GM12878 (cell line): ENCODE data around the gene TBL3.

Source experiments
- CEBPZ ChIP-seq: fragments of 150-350 bp; IDR thresholded peaks from 2 replicates; pipeline ENCODE4 v1.6.1; 2016; ENCODE audit warnings: low read depth, low read length
- NFYB ChIP-seq: IDR thresholded peaks from 2 replicates; pipeline ENCODE4 v1.6.1; 2011; ENCODE audit warnings: low read depth, mild to moderate bottlenecking, low read length, improper control_type of control experiment, moderate library complexity; ENCODE audit not compliant: insufficient read depth
- POLR2A ChIP-seq: IDR thresholded peaks from 2 replicates; pipeline ENCODE4 v1.6.1; 2011; ENCODE audit warnings: low read depth, mild to moderate bottlenecking, low read length
- RB1 ChIP-seq: fragments of 450-650 bp; formaldehyde crosslinking; IDR thresholded peaks from 2 replicates; pipeline ENCODE4 v1.6.1; 2017; ENCODE audit warnings: mild to moderate bottlenecking, borderline replicate concordance
- WRNIP1 ChIP-seq: IDR thresholded peaks from 2 replicates; pipeline ENCODE4 v1.6.1; 2011; ENCODE audit warnings: low read depth, low read length, improper control_type of control experiment, borderline replicate concordance
- ZNF384 ChIP-seq: IDR thresholded peaks from 2 replicates; pipeline ENCODE4 v1.6.1; 2012; ENCODE audit warnings: low read depth, mild to moderate bottlenecking, low read length, improper control_type of control experiment, borderline replicate concordance
- ZSCAN29 ChIP-seq: fragments of 450-650 bp; IDR thresholded peaks from 2 replicates; pipeline ENCODE4 v1.6.1; 2017; ENCODE audit warnings: mild to moderate bottlenecking, moderate library complexity
- TF ChIP-seq, protein P1 (sequence below), 3 experiments: IDR thresholded peaks in 2 of 3; conservative IDR thresholded peaks in 1 of 3; 2 replicates each; pipeline ENCODE4 v1.5.1; 2011; ENCODE audit warnings: low read depth in 3 of 3, low read length in 3 of 3, mild to moderate bottlenecking in 3 of 3, control low read depth in 2 of 3, moderate library complexity in 2 of 3, inconsistent platforms in 1 of 3, mixed read lengths in 1 of 3; ENCODE audit not compliant: control insufficient read depth in 2 of 3, insufficient read depth in 1 of 3; ENCODE audit errors: extremely low read depth in 1 of 3
- TF ChIP-seq, protein P2 (sequence below): IDR thresholded peaks from 2 replicates; pipeline ENCODE4 v1.6.1; 2012; ENCODE audit warnings: low read length, inconsistent platforms

GRCh38 chr16:1981398-1981836 is 9.6 kb downstream of the TBL3 start, which contains the start of gene NOXO1:
- TF ChIP-seq, protein P1, sequence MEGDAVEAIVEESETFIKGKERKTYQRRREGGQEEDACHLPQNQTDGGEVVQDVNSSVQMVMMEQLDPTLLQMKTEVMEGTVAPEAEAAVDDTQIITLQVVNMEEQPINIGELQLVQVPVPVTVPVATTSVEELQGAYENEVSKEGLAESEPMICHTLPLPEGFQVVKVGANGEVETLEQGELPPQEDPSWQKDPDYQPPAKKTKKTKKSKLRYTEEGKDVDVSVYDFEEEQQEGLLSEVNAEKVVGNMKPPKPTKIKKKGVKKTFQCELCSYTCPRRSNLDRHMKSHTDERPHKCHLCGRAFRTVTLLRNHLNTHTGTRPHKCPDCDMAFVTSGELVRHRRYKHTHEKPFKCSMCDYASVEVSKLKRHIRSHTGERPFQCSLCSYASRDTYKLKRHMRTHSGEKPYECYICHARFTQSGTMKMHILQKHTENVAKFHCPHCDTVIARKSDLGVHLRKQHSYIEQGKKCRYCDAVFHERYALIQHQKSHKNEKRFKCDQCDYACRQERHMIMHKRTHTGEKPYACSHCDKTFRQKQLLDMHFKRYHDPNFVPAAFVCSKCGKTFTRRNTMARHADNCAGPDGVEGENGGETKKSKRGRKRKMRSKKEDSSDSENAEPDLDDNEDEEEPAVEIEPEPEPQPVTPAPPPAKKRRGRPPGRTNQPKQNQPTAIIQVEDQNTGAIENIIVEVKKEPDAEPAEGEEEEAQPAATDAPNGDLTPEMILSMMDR (IDR thresholded peaks at IDR 0.05 in 2 of 3, conservative IDR thresholded peaks at IDR 0.05 in 1 of 3; ENCODE audit: control insufficient read depth in 2 of 3, extremely low read depth in 1 of 3, insufficient read depth in 1 of 3, low read depth in 3 of 3, low read length in 3 of 3): no peak
- no peak for TF ChIP-seq WRNIP1
- TF ChIP-seq ZNF384: no peak
- no peak for TF ChIP-seq RB1
- no peak; the same call in 1 of the 2 replicates for TF ChIP-seq POLR2A
- TF ChIP-seq CEBPZ: no peak
- TF ChIP-seq NFYB: no peak
- no peak for TF ChIP-seq ZSCAN29
- TF ChIP-seq, protein P2, sequence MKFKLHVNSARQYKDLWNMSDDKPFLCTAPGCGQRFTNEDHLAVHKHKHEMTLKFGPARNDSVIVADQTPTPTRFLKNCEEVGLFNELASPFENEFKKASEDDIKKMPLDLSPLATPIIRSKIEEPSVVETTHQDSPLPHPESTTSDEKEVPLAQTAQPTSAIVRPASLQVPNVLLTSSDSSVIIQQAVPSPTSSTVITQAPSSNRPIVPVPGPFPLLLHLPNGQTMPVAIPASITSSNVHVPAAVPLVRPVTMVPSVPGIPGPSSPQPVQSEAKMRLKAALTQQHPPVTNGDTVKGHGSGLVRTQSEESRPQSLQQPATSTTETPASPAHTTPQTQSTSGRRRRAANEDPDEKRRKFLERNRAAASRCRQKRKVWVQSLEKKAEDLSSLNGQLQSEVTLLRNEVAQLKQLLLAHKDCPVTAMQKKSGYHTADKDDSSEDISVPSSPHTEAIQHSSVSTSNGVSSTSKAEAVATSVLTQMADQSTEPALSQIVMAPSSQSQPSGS: no peak
